Stimulated activated CD8-positive, alpha-beta memory T cell treated with anti-CD3 and anti-CD28 coated beads, Interleukin-7, amount 100 ng/mL, for 24 hours (primary cell): ENCODE measurements around the gene GRID2.
"Not testable (repeated sequence)": the region's sequence is repeated elsewhere in the genome, so short reads cannot be mapped to it uniquely, and the experiment has no call there.

Experiments used
- DNase-seq: peaks from one replicate; pipeline ENCODE4 v3.0.0-alpha.2; 2020; ENCODE audit warnings: low read depth

GRID2 gene

GRCh38 chr4:93515208-93515607 is 1211.4 kb downstream of the GRID2 start:
- no peak for DNase-seq

- no peak for DNase-seq
These were observed 1226.1 kb downstream of the GRID2 start for GRCh38 chr4:93529692-93530372.

GRCh38 chr4:93532234-93532633 is 1228.5 kb downstream of the GRID2 start:
- no peak for DNase-seq

- DNase-seq: no peak
These were observed 1236.8 kb downstream of the GRID2 start for GRCh38 chr4:93540562-93540961.

GRCh38 chr4:93561842-93562241 is 1258.1 kb downstream of the GRID2 start:
- DNase-seq: no peak

- DNase-seq: no peak
These were observed 1265.0 kb downstream of the GRID2 start for GRCh38 chr4:93568758-93569157.

GRCh38 chr4:93573285-93573684 is 1269.5 kb downstream of the GRID2 start:
- DNase-seq: no peak

- no peak for DNase-seq
These were observed 1275.2 kb downstream of the GRID2 start for GRCh38 chr4:93578942-93579341.

GRCh38 chr4:93605163-93605562 is 1301.4 kb downstream of the GRID2 start:
- DNase-seq: no peak

- DNase-seq: no peak
These were observed 1313.8 kb downstream of the GRID2 start for GRCh38 chr4:93617606-93618005.

GRCh38 chr4:93633721-93634120 is 1330.0 kb downstream of the GRID2 start:
- no peak for DNase-seq

GRCh38 chr4:93635943-93636342 is 1332.2 kb downstream of the GRID2 start:
- DNase-seq: no peak

- DNase-seq: no peak
These were observed 1341.4 kb downstream of the GRID2 start for GRCh38 chr4:93645120-93645519.

- DNase-seq: no peak
These were observed 1342.6 kb downstream of the GRID2 start for GRCh38 chr4:93646233-93646930.

GRCh38 chr4:93648258-93648657 is 1344.5 kb downstream of the GRID2 start:
- no peak for DNase-seq

GRCh38 chr4:93649828-93650227 is 1346.1 kb downstream of the GRID2 start:
- no peak for DNase-seq

- DNase-seq: no peak
These were observed 1350.4 kb downstream of the GRID2 start for GRCh38 chr4:93654211-93654610.

GRCh38 chr4:93657527-93657926 is 1353.8 kb downstream of the GRID2 start:
- no peak for DNase-seq

- DNase-seq: no peak
These were observed 1354.7 kb downstream of the GRID2 start for GRCh38 chr4:93658443-93658842.

GRCh38 chr4:93659629-93660028 is 1355.9 kb downstream of the GRID2 start:
- DNase-seq: no peak

- DNase-seq: no peak
These were observed 1356.3 kb downstream of the GRID2 start for GRCh38 chr4:93660036-93660435.

GRCh38 chr4:93670434-93670833 is 1366.7 kb downstream of the GRID2 start:
- DNase-seq: no peak

GRCh38 chr4:93671093-93671492 is 1367.3 kb downstream of the GRID2 start:
- DNase-seq: no peak

- not testable (repeated sequence) for DNase-seq
These were observed 1373.2 kb downstream of the GRID2 start for GRCh38 chr4:93676937-93677336.
